HepG2 (cell line): ENCODE results near the gene MYH10. TPM values are rescaled to one million over a fixed set of nuclear protein-coding genes. Genes with fewer than 3 reads are reported as not detected.
A peak's percentile ranks its signal among the peaks of the same experiment; 100 is the strongest.

Experiments used
- ATAC-seq: fragments of 200-7000 bp; cut with Tn5 transposase; 3 replicates; pipeline ENCODE4 v1.9.1; 2020; ENCODE audit warnings: mild to moderate bottlenecking, moderate library complexity
- BruUV-seq: library from RNA; stranded (reverse); fragments of 400-500 nt; replicated peaks from 2 replicates; lab custom pipeline; 2021; lab: Mats Ljungman, UMichigan
- CTCF ChIA-PET: fragments of 300-600 bp; formaldehyde crosslinking; extraction: SDS; loops from one replicate; lab custom pipeline; 2021; ENCODE audit warnings: low total read pairs, inconsistent platforms, low intra/inter-chr PET ratio; lab: Yijun Ruan, JAX
- POLR2A ChIA-PET: fragments of 350-600 bp; sonication (Branson Sonifier 250); formaldehyde crosslinking; loops from one replicate; lab custom pipeline; 2020; ENCODE audit warnings: antibody characterized with exemption, inconsistent platforms; lab: Yijun Ruan, JAX
- DNase-seq: peaks from one replicate; pipeline ENCODE4 v3.0.0-alpha.2; 2015; ENCODE audit warnings: low spot score
- FAIRE-seq: peaks from 3 replicates; lab custom pipeline; 2011; peaks lifted over from hg19 to GRCh38; lab: Jason Lieb, UNC
- H2AFZ ChIP-seq: one replicate; pipeline ENCODE4 v1.6.1; 2011; ENCODE audit warnings: low read length, inconsistent platforms
- H3K27ac ChIP-seq: fragments of 300-600 bp; 3 replicates; pipeline ENCODE4 v1.8.0; 2011; ENCODE audit warnings: mixed run types, mild to moderate bottlenecking, mixed read lengths, low read length, inconsistent platforms; ENCODE audit not compliant: insufficient read depth; ENCODE audit errors: extremely low read length
- H3K27me3 ChIP-seq, 2 experiments: fragments of 200-600 bp in 1 of 2; 2 replicates in 1 of 2; 3 replicates in 1 of 2; pipeline versions ENCODE4 v1.6.0 to v1.8.0; 2011; ENCODE audit warnings: low read length in 2 of 2, mild to moderate bottlenecking in 2 of 2, moderate library complexity in 2 of 2, inconsistent platforms in 1 of 2; ENCODE audit not compliant: insufficient read depth in 2 of 2, control insufficient read depth in 1 of 2
- H3K36me3 ChIP-seq, 2 experiments: fragments of 200-600 bp in 1 of 2; replicated peaks in 1 of 2; 2 replicates in 1 of 2; 3 replicates in 1 of 2; pipeline versions ENCODE4 v1.5.1 to v1.8.0; 2011; ENCODE audit warnings: low read length in 2 of 2, inconsistent platforms in 1 of 2; ENCODE audit not compliant: insufficient read depth in 2 of 2, control insufficient read depth in 1 of 2
- H3K4me1 ChIP-seq: 2 replicates; pipeline ENCODE4 v1.5.1; 2012; ENCODE audit warnings: low read length, inconsistent platforms; ENCODE audit not compliant: insufficient read depth
- H3K4me2 ChIP-seq: 2 replicates; pipeline ENCODE4 v1.6.0; 2011; ENCODE audit warnings: low read depth, low read length, inconsistent platforms
- H3K4me3 ChIP-seq, 3 experiments: fragments of 200-600 bp in 1 of 3; sonication (generic), shearing (Covaris generic) in 1 of 3; replicated peaks in 1 of 3; 2 replicates each; pipeline ENCODE4 v1.5.1; 2011 to 2016; ENCODE audit warnings: low read length in 3 of 3, inconsistent platforms in 2 of 3, low read depth in 2 of 3, mild to moderate bottlenecking in 2 of 3, control low read depth in 1 of 3, mixed read lengths in 1 of 3; ENCODE audit not compliant: insufficient read depth in 1 of 3
- H3K79me2 ChIP-seq: one replicate; pipeline ENCODE4 v1.6.1; 2011; ENCODE audit warnings: low read length, inconsistent platforms; ENCODE audit not compliant: insufficient read depth
- H3K9ac ChIP-seq: 2 replicates; pipeline ENCODE4 v1.6.0; 2011; ENCODE audit warnings: mild to moderate bottlenecking, low read depth, low read length, inconsistent platforms; ENCODE audit not compliant: insufficient read depth
- H3K9me3 ChIP-seq: 2 replicates; pipeline ENCODE4 v1.5.1; 2012; ENCODE audit warnings: mild to moderate bottlenecking, low read length
- H4K20me1 ChIP-seq: 2 replicates; pipeline ENCODE4 v1.6.0; 2011; ENCODE audit warnings: inconsistent platforms, mild to moderate bottlenecking, low read length, moderate library complexity; ENCODE audit not compliant: insufficient read depth
- ATF7 ChIP-seq, 2 experiments: fragments of 450-650 bp in 1 of 2; sonication (generic) in 1 of 2; formaldehyde crosslinking in 1 of 2; IDR thresholded peaks; 2 replicates each; pipeline versions ENCODE4 v1.4.0 to v1.6.1; 2016 to 2020; ENCODE audit warnings: antibody characterized with exemption in 1 of 2, mild to moderate bottlenecking in 1 of 2, missing genetic modification reagents in 1 of 2
- CREM ChIP-seq, 2 experiments: sonication (generic) in 1 of 2; formaldehyde crosslinking in 1 of 2; IDR thresholded peaks; 2 replicates each; pipeline versions ENCODE4 v1.4.0 to v1.6.1; 2016 to 2020; ENCODE audit warnings: antibody characterized with exemption in 1 of 2, mild to moderate bottlenecking in 1 of 2, missing genetic modification reagents in 1 of 2
- ELF3 ChIP-seq: IDR thresholded peaks from 2 replicates; pipeline ENCODE4 v1.6.1; 2016; ENCODE audit warnings: missing genetic modification reagents, missing compliant biosample characterization
- FOXC1 ChIP-seq: sonication (generic); formaldehyde crosslinking; IDR thresholded peaks from 2 replicates; pipeline ENCODE4 v1.8.0; 2022; ENCODE audit warnings: mild to moderate bottlenecking, missing genetic modification reagents, borderline replicate concordance
- HCFC1 ChIP-seq: fragments of 150-350 bp; IDR thresholded peaks from 2 replicates; pipeline ENCODE4 v1.6.1; 2014; ENCODE audit warnings: low read depth, low read length
- JUN ChIP-seq: sonication (generic); formaldehyde crosslinking; IDR thresholded peaks from 2 replicates; pipeline ENCODE4 v1.4.0; 2020; ENCODE audit warnings: mild to moderate bottlenecking, missing genetic modification reagents
- REPIN1 ChIP-seq: sonication (generic); formaldehyde crosslinking; IDR thresholded peaks from 2 replicates; pipeline ENCODE4 v1.8.0; 2022; ENCODE audit warnings: missing genetic modification reagents, low read depth, mild to moderate bottlenecking, borderline replicate concordance
- RXRA ChIP-seq: sonication (generic); formaldehyde crosslinking; IDR thresholded peaks from 2 replicates; pipeline ENCODE4 v1.5.1; 2020; ENCODE audit warnings: missing genetic modification reagents
- TBL1XR1 ChIP-seq: fragments of 150-350 bp; IDR thresholded peaks from 2 replicates; pipeline ENCODE4 v1.6.1; 2014; ENCODE audit warnings: borderline replicate concordance, low read length; ENCODE audit not compliant: partially characterized antibody
- ZNF101 ChIP-seq: sonication (generic); formaldehyde crosslinking; IDR thresholded peaks from 2 replicates; pipeline ENCODE4 v1.4.0; 2020; ENCODE audit warnings: mild to moderate bottlenecking, low read depth, missing genetic modification reagents, borderline replicate concordance
- ZNF224 ChIP-seq: sonication (generic); formaldehyde crosslinking; IDR thresholded peaks from 2 replicates; pipeline ENCODE4 v1.5.0; 2020; ENCODE audit warnings: mild to moderate bottlenecking, missing genetic modification reagents
- ZNF230 ChIP-seq: sonication (generic); formaldehyde crosslinking; IDR thresholded peaks from 2 replicates; pipeline ENCODE4 v1.4.0; 2020; ENCODE audit warnings: mild to moderate bottlenecking, missing genetic modification reagents
- ZNF720 ChIP-seq: sonication (generic); formaldehyde crosslinking; IDR thresholded peaks from 2 replicates; pipeline ENCODE4 v1.4.0; 2020; ENCODE audit warnings: missing genetic modification reagents
- ZNF775 ChIP-seq: sonication (generic); formaldehyde crosslinking; IDR thresholded peaks from 2 replicates; pipeline ENCODE4 v1.4.0; 2020; ENCODE audit warnings: missing genetic modification reagents, mild to moderate bottlenecking, moderate library complexity, borderline replicate concordance
- WGBS: methylation state at CpG from one replicate; pipeline ENCODE4 v1.1.6; 2017; ENCODE audit warnings: low lambda C conversion rate; 5-methylcytosine and 5-hydroxymethylcytosine counted together
- in situ Hi-C: cut with HindIII; loops from 2 replicates; pipeline ENCODE4 v1.10.0; 2017; ENCODE audit warnings: low pct_unique_long_range_greater_than_20kb; ENCODE audit not compliant: extremely low pct_ligation_motif_present
- intact Hi-C: fragments of 100-400 bp; cut with micrococcal nuclease; formaldehyde crosslinking; loops from one replicate; pipeline ENCODE4 v1.10.0; 2022; ENCODE audit not compliant: unreplicated experiment
- polyA plus RNA-seq, 8 experiments: library from polyadenylated mRNA; depleted of rRNA in 3 of 8; stranded (reverse) in 7 of 8; unstranded in 1 of 8; fragments of >200 nt; fragmentation: Illumina TruSeq in 4 of 8; extraction: Trizol in 4 of 8; gene quantifications; 2 replicates each; pipeline versions ENCODE4 v1.2.1 to v1.2.3, GENCODE V29; 2011 to 2016; ENCODE audit warnings: low read depth in 4 of 8, missing spikeins in 1 of 8, mixed read lengths in 1 of 8; ENCODE audit not compliant: insufficient read depth in 1 of 8
- total RNA-seq, 5 experiments: library from RNA; depleted of rRNA; stranded (reverse); fragments of >200 nt; fragmentation: Illumina TruSeq; extraction: Trizol; gene quantifications; 2 replicates each; pipeline ENCODE4 v1.2.3, GENCODE V29; 2016; ENCODE audit warnings: low read depth in 1 of 5
- TF ChIP-seq, protein P1 (sequence below): sonication (generic); formaldehyde crosslinking; IDR thresholded peaks from 2 replicates; pipeline ENCODE4 v1.4.0; 2020; ENCODE audit warnings: low read depth, missing genetic modification reagents

The MYH10 gene
- total and polyA plus RNA-seq, 2 of the 13 experiments (the other 11 are each of a cell fraction or from before 2014, with no cell fraction given): 43.4 to 68.6 TPM

DNA sequence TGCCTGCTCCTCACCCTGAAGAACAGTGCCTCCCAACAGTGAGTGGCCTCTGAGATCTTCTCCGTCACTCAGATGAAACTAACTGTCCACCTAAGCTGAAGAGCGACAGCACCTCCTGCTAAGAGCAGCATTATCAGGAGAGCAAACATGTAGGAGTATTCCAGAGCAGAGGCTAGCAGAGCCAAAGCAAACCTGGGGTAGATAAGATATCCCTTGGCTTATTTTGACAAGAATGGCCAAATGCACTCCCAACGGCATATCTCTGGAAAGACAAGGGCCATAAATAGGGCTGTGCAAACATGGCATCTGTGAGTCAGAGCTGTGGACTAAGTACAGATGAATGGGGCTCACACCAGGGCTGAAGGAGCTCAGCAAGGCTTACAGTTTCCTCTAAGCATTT lies 98.5 kb downstream of the MYH10 start (continued):
- TF ChIP-seq REPIN1 (CRISPR knock-in tag): 0 out of 2 replicates have a peak, but pooled peaks have one; percentile 31
- TF ChIP-seq RXRA (CRISPR knock-in tag): peak; percentile 53; the same call in 1 of the 2 replicates

DNA sequence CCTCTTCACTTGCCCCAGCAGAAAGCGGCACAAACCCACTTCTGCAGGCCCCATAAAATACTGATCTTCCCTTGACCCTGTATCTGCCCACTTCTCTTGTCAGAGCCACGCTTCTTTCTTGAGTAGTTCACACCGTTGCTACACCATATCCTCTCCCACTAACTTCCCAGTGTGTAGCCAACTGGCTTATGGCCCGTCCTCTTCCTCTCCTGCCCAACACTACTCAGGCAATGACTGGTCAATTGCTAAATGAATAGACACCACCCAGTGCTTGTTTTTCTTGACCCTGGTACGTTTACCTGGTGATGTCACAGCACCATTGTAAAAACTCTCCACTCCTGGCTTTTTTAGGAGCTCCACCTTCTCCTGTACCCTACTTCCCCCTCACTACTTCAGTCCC lies 107.9 kb downstream of the MYH10 start:
- intact Hi-C loops: no loop called here
- Histone ChIP-seq H2AFZ (no peak overlapping the region), H4K20me1 (no peaks in the 10 kb centered on the region), H3K4me2 (no peak overlapping the region), H3K4me1 (no peaks in the 10 kb centered on the region), H3K79me2 (no peaks in the 10 kb centered on the region), H3K9me3 (no peaks in the 10 kb centered on the region), H3K9ac (no peak overlapping the region), H3K36me3 (peaks cover 20 to 79% of the 10 kb centered on the region in 2 experiments), H3K27ac (no peak overlapping the region), H3K27me3 (no peaks in the 10 kb centered on the region), H3K4me3 (no peak overlapping the region)
- ATAC-seq (no peak), FAIRE-seq (no peak), DNase-seq (no peak)
- in situ Hi-C loops: no loop called here
- TF ChIP-seq ZNF720 (CRISPR knock-in tag) (no peak), ELF3 (CRISPR knock-in tag) (no peak), TBL1XR1 (no peak), ATF7 (IDR thresholded peaks at IDR 0.05) (no peak), ATF7 (CRISPR knock-in tag; IDR thresholded peaks at IDR 0.05) (no peak), HCFC1 (no peak), ZNF224 (CRISPR knock-in tag) (no peak), CREM (IDR thresholded peaks at IDR 0.05) (no peak), CREM (CRISPR knock-in tag; IDR thresholded peaks at IDR 0.05) (no peak), ZNF775 (CRISPR knock-in tag) (no peak), ZNF230 (CRISPR knock-in tag) (no peak), RXRA (CRISPR knock-in tag) (no peak), FOXC1 (CRISPR knock-in tag) (no peak), JUN (CRISPR knock-in tag) (no peak), ZNF101 (CRISPR knock-in tag) (no peak)
- TF ChIP-seq, protein P1, sequence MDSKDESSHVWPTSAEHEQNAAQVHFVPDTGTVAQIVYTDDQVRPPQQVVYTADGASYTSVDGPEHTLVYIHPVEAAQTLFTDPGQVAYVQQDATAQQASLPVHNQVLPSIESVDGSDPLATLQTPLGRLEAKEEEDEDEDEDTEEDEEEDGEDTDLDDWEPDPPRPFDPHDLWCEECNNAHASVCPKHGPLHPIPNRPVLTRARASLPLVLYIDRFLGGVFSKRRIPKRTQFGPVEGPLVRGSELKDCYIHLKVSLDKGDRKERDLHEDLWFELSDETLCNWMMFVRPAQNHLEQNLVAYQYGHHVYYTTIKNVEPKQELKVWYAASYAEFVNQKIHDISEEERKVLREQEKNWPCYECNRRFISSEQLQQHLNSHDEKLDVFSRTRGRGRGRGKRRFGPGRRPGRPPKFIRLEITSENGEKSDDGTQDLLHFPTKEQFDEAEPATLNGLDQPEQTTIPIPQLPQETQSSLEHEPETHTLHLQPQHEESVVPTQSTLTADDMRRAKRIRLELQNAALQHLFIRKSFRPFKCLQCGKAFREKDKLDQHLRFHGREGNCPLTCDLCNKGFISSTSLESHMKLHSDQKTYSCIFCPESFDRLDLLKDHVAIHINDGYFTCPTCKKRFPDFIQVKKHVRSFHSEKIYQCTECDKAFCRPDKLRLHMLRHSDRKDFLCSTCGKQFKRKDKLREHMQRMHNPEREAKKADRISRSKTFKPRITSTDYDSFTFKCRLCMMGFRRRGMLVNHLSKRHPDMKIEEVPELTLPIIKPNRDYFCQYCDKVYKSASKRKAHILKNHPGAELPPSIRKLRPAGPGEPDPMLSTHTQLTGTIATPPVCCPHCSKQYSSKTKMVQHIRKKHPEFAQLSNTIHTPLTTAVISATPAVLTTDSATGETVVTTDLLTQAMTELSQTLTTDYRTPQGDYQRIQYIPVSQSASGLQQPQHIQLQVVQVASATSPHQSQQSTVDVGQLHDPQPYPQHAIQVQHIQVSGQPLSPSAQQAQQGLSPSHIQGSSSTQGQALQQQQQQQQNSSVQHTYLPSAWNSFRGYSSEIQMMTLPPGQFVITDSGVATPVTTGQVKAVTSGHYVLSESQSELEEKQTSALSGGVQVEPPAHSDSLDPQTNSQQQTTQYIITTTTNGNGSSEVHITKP (CRISPR knock-in tag): no peak
- ChIA-PET POLR2A (no interaction called here), CTCF (no interaction called here)
- WGBS: 94% methylated on average over 5 of the region's 5 CpGs
- no TSS peak for BruUV-seq
